Tongue (tissue), 2 donors: ENCODE data around the gene NT5C1A. TPM values are rescaled to one million over a fixed set of nuclear protein-coding genes. Genes with fewer than 3 reads are reported as not detected.
A peak's percentile ranks its signal among the peaks of the same experiment; 100 is the strongest.

ENCODE experiments used
- DNase-seq: peaks from one replicate; pipeline ENCODE4 v3.0.0-alpha.2; 2015
- total RNA-seq: library from RNA; depleted of rRNA; stranded (reverse); fragments of >200 nt; gene quantifications from one replicate; pipeline ENCODE4 v1.2.3, GENCODE V29; 2014

Gene NT5C1A
- total RNA-seq, 1 donor from 2014 or later, result 19.6 TPM

DNA sequence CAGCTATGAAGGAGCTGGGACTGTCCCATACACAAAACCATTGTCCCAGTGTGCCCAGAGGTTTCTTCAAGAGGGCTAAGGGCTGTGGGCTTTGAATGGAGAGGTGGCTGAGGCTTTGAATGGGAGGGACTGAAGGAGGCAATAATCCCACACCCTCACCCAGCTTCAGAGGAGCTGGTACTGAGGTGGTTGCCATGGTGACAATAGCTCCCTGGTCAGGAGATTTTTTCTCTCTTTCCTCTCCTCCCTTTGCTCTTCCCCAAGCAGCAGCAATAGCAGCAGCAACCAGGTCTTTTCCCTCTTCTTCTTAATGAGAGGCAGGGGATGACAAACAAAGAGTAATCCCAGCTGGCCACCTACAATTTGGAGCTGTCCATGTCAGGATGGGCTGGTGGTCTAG lies 17.7 kb upstream of the NT5C1A start:
- DNase-seq, result no peak

- DNase-seq, result no peak
These were observed 17.3 kb upstream of the NT5C1A start for GRCh38 chr1:39689214-39689613.

DNA sequence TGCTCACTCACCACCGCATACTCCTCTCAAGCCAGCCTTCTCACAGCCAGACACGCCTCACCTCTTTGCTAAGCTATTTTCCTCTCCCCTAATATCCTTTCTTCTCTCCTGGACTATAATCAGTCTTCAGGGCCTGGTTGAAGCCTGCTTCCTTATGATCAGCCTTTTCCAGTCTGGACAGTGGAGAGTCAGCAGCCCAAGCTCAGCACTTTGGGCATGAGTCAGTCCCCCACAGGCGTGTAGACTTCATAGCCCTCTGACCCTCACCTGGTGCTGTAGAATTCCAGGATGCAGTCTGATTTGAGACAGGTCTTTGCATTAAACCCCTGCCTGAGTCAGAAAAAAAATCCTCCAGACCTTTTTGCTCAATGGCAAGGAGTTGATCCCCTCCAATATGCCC lies 16.8 kb upstream of the NT5C1A start:
- no peak for DNase-seq

- no peak for DNase-seq
These were observed 15.3 kb upstream of the NT5C1A start for GRCh38 chr1:39687243-39687642.

GRCh38 chr1:39685071-39685470 lies 13.2 kb upstream of the NT5C1A start:
- DNase-seq, result no peak

GRCh38 chr1:39684313-39684664 lies 12.4 kb upstream of the NT5C1A start:
- DNase-seq, result no peak

DNA sequence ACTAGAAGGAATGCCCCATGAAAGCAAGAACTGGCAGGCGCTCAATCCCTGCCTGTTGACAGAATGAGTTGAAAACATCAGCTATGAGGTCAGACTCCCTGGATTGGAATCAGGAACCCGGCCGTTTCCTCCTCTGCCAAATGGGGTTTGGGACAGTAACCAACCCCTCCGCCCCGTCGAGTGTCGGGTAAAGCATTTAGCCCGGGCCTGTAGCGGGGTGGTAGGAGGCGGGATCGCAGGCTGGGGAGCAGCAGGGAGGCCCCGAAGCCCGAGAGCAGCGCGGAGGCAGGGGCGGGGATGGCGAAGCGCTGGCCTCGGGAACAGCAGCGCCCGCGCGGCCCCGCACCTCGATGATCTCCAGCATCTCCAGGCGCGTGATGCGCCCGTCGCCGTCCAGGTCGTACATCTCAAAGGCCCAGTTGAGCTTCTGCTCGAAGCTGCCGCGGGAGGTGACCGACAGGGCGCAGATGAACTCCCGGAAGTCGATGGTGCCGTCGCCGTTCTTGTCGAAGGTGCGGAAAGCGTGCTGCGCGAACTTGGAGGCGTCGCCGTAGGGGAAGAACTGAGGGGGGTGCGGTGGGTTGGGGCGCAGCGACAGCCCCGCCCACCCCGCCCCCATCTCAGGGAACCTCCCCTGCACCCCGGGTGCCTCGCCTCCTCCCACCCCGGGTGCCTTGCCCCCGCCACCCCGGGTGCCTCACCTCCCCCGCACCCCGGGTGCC lies 11.8 kb upstream of the NT5C1A start:
- DNase-seq, result no peak

DNA sequence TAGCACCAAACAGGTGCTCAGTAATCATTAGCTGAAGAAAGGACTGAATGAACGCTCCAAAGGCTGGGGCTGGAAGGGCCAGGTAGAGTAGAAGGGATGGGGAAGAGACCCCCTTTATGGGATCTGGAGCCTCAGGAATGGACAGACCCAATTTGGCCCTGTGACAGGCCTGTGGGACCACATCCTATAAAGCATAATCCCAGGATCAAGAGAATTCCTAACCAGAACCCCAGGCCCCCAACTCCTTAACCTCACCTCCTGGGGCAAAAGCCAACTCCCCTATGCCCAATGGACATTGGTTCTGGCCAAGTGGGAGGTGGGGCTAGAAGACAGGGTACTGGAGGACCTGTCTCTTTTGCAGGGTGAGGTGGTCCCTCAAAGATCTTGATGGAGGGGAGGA lies 10.1 kb upstream of the NT5C1A start:
- no peak for DNase-seq

DNA sequence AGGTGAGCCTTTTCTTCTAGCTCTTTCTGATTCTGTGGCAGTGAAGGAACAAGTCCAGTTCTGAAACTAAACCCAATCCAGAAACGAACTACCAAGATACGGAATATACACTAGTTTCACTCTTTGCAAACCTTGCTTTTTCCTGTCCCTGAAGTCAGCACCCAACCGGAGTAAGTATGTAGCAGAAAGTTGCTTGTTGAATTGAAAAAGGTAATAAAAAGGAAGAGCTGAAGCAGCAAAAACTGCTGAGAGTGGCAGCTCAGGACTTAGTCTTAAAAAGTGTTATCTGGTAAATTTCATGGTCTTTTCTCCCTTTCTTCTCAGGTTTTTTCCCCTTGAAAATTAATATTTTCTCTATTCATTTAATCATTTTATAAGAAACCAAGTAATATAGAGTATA lies 9.4 kb upstream of the NT5C1A start:
- DNase-seq, result no peak

GRCh38 chr1:39680751-39681150 lies 8.8 kb upstream of the NT5C1A start:
- DNase-seq, result no peak

DNA sequence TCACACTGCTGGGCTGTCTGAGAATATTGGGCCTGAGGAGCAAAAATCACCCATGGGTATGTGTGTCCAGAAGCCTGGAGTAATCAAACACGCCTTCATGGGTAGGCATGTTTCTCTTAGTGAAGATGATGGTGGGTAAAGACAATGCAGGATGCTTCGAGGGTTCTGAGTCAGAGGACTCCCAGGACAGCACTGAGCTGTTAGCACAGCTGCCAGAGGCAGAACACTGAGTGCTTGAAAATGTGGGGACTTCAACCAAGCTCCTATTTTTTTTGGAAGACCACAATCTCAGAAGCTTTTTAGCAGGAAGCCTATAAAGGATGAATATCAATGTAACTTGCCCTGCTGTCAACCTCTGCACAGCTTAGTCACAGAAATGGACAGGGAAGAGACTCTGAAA lies 7.9 kb upstream of the NT5C1A start:
- no peak for DNase-seq

DNA sequence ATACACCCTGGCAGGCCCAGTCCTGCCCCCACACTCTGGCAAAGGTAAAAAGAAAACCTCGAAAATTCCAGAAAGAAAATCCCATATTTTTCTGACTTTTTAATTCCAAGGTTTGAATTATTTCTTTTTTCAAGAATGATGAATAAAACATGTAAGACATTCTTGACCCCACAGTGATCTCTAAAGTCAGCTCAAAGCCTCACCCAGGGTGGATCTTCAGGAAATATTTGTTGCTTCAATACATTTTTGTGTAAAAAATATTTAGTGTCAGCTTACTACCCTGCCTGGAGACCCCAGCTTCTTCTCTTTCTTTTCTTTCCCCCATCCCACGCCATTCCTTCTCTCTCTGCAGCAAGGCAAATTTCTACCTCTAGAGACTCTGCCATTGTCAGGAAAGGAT lies 7.0 kb upstream of the NT5C1A start:
- DNase-seq, result no peak

GRCh38 chr1:39677645-39678044 lies 5.7 kb upstream of the NT5C1A start:
- DNase-seq, result no peak

DNA sequence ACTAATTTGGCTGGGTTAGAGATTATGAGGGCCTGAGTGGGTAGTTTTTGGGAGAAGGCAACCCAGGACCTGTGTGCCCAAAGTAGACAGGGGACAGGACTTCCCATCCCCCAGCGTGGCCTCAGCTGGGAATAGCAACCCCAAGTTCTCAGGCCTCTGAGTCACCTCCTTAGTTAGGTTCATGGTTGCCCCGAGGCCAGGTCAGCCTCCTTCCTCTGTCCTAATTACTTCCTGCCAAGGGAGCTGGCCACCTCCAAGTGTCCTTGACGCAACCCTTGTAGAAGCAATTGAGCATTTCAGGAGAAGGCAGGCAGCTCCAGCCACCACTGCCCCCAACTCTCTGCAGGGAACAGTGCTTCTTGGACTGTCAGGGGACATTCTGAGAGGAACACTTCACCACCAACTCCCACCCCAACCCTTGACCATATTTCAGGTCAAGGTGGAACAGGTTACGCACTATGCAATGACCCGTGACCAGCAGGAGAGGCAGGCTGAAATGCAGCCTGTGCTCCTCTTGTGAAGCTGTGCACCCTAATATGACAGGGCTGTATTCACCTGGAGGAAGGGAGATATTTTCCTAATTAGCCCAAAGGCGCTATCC lies 5.1 kb upstream of the NT5C1A start:
- DNase-seq, result no peak

GRCh38 chr1:39675220-39675619 lies 3.3 kb upstream of the NT5C1A start:
- no peak for DNase-seq

DNA sequence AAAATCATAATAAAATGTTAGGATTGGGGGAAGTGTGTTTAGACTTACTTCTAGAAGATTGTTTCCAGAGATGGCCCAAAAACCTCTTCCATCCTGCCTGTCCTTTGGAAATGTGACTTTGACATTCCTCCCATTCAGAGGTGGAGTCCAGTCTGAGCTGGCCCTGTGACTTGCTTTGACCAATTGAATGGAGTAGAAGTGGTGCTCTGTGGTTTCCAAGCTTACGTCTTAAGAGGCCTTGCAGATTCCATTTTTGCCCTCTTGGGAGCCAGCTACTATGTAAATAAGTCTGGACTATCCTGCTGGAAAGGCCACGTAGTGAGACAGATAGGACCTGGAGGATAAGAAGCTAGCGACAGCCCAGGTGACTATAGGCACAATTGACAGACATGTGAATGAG lies 1.3 kb upstream of the NT5C1A start:
- DNase-seq, result no peak

- no peak for DNase-seq
These were observed 642 bp upstream of the NT5C1A start for GRCh38 chr1:39672551-39672947.

GRCh38 chr1:39671433-39671792 lies 494 bp downstream of the NT5C1A start:
- DNase-seq, result peak; percentile 81

- no peak for DNase-seq
These were observed 1.2 kb downstream of the NT5C1A start for GRCh38 chr1:39670689-39671088.

DNA sequence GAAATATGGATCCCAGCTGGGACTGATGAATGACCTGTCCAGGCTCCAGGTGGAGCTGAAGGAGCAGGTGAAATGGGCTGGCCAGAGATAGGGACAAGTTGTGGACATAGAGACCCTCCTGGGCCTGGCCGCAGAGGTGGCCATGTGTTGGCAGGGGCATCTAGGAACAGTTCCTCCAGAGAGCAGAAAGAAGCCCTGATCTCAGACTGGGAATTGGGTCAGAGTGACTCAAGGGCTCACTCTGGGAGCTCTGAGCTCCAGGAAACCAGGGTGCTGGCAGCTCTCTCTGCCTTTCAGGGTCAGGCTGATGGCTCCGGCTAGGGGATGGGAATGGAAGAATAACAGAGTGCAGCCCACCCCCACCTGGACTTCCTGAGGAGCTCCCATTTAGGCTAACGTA lies 3.0 kb downstream of the NT5C1A start:
- no peak for DNase-seq

DNA sequence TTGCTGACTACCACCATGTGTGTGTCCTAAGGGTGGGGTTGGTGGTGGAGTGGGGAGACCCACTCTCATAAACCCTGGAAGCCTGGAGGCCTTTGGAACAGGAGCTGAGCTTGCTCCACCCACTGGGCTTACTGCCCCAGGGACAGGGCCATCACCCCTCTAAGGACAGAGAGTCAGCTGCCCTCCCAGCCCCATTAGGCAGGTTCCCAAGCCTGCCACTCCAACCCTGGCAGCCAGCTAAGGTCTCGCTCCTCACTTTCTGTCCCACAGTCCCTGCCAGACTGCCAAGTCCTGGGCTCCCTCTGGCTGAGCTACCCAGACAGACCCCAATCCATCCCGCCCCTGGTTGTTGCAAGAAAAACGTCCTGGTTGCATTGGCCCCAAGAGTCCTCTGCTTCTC lies 3.8 kb downstream of the NT5C1A start:
- DNase-seq, result no peak

- no peak for DNase-seq
These were observed 5.1 kb downstream of the NT5C1A start for GRCh38 chr1:39666772-39667171.

DNA sequence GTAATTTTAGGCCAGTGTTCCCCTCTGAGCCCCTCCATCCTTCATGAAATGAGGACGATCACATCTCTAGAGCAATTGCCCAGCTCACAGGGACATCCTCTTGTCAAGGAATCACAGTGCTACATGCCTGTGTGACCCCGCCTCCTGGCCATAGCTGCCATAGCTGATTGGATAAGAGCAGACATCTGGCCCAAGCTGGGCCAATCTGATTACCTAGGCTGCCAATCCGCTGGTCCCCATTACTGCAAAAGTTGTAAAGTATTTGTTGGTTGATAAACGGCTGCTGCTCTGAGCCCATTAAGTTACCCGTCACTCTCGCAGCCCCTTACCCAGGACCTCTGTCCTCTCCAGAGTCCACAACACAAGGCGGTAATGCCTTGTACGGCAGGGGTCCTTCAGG lies 8.3 kb downstream of the NT5C1A start:
- no peak for DNase-seq

GRCh38 chr1:39662861-39663260 lies 9.0 kb downstream of the NT5C1A start:
- no peak for DNase-seq

- no peak for DNase-seq
These were observed 12.4 kb downstream of the NT5C1A start for GRCh38 chr1:39659538-39659937.
